Stimulated activated CD4-positive, alpha-beta T cell treated with anti-CD3 and anti-CD28 coated beads, Interleukin-12 subunit alpha, Interleukin-12 subunit beta, amount 100 ng/mL, for 48 hours (primary cell): ENCODE results near the gene SLC9A3.

Experiments used
- DNase-seq, 3 donors: peaks; one replicate each; pipeline ENCODE4 v3.0.0-alpha.2; 2020; ENCODE audit warnings: low read depth in 2 of 3, low spot score in 1 of 3

SLC9A3 gene

DNA sequence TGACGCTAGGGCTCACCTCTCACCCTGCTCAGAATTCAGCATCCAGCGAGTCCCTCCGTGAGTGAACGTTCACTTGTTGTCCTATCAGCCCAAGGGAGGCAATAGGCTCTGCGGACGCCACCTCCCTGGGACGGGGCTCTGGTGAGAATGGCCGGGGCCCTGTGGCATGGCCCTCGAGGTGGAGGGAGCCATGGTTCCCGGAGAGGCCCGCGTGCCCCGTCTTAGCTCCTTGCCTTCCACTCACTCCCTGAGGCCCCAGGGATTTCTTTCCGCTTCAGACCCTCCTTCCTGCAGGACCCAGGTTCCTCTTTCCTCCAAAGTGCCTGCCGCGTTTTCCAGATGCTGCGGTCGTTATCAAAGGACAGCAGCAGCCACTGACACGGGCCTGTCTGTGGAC lies 59.8 kb downstream of the SLC9A3 start:
- DNase-seq = no peak

DNA sequence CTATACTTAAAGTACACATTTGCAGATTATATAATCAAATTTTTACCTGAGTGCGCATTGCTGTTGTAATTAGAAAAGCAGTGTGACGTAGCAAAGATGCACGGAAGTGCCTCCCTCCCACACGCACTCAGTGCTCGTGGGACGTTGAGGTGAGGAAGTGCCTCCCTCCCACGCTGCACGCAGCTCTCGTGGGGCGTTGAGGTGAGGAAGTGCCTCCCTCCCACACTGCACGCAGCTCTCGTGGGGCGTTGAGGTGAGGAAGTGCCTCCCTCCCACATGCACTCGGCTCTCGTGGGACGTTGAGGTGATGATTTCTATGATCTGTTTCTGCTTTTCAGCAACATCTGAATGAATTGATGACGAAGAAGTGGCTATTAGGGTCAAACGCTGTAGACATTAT lies 60.3 kb downstream of the SLC9A3 start:
- DNase-seq = peak; percentile 41 to 53 (median 43)

DNA sequence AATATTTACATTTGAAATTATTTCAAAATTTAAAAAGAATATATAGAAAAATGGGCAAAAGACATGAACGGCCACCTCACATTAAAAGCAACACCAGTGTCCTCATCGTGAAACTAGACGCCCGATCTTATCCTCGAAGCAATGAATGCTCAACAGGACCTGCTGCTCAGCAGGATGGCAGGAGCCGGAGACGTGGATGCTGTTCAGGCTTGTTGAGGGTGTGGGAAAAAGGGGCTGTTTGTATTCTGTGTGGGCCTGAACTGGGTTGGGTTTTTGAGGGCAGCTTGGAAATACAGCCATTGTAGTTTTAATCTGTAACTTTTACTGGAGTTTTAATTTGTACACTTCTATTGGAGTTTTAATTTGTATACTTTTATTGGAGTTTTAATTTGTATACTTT lies 60.9 kb downstream of the SLC9A3 start:
- DNase-seq = no peak

DNA sequence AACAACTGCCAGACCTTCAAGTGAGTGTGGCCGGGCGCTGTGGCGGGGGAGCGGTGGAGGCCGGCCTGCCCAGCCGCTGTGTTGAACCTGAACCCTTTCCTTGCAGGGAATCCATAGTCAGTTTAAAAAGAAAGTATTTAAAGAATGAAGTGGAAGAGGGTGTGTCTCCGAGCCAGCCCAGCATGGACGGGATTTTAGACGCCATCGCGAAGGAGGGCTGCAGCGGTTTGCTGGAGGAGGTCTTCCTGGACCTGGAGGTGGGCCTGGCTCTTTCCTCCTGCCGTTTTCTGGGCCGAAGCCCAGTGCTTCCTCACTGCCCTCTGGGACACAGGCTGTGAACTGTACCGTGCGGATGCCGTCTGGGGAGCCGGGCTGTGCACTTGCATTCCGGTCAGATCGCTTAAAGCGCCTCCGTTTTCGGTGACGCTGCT lies 62.2 kb downstream of the SLC9A3 start:
- no peak for DNase-seq

DNA sequence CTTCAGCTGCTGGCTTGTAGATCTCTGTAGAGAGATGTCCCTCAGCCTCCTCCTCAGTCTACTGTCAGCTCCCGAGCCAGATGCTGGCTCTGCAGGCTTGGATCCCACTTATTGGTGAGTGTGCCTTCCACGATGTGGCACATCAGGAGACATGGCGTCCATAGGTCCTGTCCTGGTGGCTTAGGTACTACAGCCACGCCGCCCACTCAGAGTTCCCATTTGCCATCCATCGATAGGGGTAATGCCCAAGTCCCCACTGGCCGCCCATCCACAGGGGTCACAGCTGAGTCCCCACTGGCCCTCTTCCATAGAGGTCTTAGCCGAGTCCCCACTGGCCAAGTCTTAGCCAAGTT lies 64.0 kb downstream of the SLC9A3 start:
- DNase-seq = no peak

DNA sequence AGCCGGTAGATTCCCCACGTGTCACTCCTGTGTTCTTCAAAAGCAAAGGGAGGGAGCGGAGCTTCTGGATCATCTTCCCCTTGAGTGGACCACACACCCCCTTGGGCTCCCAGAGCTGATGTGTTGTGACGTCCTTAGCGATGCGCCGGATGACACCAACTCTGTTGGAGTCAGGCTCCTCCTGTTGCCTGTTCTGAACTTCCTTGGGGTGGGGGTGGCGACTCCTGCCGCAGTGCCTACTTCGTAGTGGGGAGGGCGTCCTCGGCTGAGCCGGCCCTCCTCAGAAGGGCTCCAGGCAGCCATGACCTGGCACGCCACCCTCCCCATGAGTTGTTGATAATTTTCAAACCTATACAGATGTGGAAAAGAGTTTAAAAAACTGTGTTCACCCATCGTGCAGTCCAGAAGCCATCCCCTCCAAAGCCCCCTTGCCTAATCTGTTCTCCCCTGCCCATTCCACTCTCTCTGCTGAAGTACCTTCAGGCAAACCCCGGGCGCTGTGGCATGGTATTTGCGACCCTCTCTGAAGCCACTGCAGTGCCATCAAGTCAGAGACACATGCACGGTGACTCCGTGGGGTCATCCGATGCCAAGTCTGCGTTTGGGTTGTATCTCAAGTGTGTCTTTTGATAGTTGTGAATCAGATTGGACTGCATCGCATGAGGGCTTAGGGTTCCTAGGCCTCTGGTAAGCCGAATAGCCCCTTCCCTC lies 64.5 kb downstream of the SLC9A3 start:
- no peak for DNase-seq

DNA sequence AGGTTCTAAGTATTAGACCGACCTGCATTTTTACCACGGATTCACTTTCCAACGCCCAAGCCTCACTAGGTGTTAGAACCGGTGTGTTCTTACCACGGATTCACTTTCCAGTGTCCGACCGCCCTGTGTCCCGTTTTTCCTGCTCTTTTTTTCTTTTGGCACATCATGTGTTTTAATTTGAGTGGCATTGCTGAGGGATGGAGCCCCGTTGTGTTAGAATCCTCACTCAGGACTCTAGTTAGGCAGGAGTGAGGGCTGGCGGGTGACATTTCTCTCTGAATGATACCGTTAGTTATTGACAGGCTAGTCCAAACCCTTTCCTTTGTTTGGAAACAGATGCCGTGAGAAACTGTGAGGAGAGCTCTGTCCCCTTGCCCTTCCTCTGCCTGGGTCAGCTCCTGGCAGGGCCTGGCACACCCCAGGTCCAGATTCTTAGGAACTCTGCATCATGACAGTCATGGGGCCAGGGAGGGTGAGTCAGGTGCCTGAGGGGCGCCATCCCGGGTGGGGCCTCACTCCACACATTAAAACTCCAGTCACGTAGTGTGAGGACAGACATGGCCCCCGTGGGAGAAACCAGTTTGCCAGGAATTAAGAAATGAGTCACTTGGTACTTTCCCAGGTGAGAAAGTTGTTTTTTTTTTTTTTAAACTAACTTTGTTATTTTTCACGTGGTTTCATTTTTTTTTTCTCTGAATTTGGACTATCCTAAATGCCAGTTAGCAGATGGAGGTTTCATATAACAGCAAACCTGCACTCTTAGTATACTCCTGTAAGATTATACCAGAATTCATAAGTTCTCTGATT lies 65.5 kb downstream of the SLC9A3 start:
- peak; percentile 57 to 69 (median 65) for DNase-seq

DNA sequence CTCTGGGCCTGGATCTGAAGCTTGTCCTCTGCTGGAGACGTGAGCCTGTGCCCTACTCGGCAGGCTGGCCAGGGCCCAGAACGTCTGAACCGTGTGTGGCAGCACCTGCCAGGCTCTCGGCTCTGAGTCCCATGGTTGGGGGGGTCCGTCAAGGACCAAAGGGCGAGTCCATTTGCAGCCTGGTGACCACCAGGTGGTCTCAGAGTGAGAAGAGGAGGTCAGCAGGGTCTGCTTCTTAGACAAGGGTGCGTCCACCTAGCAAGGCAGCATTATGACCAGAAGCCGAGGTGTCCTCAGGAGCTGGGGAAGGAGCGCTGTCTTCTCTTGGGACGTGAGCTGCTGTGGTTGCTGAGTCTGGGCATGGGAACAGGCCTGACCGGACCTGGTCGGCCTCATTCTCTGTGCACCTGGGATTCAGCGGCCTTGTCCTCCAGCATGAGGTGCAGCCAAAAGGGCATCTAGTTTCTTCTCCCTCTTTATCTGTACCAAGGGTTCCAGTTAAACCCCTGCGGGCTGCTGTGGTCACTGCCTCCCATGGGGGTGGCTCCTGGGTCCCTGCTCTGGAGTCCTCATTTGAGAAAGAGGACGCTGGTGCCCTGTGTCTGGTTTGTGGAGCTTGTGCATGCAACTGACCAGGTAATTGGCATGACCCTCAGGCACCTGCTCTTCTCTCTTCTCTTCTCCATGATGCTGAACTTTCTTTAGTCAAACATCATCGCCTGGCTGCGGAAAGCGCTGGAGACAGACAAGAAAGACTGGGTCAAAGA lies 66.9 kb downstream of the SLC9A3 start:
- DNase-seq = no peak

DNA sequence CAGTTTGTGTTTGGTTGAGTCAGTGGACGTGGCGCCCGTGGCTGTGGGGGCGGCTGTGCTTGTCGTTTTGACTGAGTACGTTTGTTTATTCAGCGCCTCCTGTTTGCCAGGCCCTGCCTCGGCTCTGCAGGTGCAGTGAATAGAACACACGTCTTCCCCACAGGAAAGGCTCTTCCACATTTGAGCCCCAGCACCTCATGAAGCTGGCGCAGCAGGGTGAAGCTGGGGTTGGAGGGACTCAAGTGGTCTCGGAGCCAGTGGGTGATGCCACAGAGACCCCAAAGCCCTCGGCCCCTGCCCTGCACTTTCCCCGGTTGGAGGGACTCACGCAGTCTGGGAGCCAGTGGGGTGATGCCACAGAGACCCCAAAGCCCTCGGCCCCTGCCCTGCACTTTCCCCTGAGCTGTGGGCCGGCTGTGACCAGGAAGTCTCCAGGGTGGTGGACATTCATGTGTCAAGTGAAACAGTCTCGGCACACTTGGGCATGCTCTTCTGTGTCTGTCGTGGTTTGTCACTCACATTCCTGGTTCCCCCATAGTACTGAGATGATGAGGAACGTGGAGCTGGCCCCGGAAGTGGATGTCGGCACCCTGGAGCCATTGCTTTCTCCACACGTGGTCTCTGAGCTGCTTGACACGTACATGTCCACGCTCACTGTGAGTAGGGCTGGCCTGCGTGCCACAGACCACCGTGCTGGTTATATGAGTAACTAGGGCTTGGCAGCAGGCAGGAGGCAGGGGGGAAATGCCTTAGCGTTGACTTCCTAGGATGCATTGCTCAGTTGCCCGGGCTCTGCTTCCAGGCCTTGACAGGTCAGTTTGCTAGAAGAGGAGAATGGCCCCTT lies 67.7 kb downstream of the SLC9A3 start:
- no peak for DNase-seq

DNA sequence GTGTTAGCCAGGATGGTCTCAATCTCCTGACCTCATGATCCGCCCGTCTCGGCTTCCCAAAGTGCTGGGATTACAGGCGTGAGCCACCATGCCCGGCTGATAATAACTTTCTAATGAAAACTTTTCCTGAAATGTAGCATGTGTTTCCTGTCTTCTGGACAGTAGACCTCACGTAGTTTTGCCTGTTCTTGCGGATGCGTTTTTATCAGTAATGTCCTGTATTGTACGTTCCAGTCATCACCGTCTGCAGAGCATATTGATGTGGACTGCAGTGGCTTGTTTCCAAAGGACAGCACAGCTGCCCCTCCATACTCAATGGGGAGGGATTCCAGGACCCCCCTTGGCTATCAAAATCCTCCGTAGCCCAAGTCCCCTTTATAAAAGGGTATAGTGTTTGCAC lies 68.4 kb downstream of the SLC9A3 start:
- DNase-seq = no peak

DNA sequence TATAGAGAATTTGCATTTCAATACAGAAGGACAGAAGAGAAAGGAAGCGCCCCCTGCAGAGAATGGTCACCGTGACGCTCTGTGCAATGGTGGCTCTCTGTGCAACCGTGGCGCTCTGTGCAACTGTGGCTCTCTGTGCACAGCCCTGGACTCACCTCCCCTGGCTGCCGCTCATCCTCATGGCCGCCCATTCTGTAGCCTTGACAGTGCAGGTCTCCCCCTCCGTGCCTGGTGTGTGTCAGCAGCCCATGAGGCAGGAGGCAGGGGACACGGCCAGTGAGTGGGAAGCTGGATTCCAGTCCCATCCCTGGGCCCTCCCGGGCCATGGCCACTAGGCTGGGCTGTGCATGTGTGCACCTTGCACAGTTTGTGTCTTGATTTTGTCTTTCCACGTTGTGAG lies 69.3 kb downstream of the SLC9A3 start:
- DNase-seq = no peak

DNA sequence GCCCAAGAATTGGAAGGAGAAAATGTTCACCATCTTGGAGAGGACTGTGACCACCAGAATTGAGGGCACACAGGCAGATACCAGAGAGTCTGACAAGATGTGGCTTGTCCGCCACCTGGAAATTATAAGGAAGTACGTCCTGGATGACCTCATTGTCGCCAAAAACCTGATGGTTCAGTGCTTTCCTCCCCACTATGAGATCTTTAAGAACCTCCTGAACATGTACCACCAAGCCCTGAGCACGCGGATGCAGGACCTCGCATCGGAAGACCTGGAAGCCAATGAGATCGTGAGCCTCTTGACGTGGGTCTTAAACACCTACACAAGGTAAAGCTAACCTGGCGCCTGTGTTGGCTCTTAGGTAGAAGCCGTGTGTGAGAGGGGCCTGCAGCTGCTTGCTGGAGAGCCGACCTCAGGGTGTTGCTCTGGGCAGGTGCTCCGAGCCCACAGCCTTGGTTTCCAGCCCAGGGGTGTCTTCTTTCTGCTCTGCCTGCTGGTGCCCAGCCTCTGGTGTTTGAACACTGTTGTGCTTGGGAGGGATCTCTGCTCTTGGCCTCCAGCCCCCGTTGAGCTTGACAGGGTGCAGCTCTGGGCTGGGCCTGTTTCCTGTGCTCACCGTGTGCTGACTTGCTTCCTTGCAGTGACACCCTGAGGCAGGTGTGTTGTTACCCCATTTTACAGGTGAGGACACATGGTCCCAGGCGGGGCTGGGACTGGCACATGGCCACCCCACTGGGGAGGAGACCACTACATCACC lies 70.3 kb downstream of the SLC9A3 start:
- no peak for DNase-seq

DNA sequence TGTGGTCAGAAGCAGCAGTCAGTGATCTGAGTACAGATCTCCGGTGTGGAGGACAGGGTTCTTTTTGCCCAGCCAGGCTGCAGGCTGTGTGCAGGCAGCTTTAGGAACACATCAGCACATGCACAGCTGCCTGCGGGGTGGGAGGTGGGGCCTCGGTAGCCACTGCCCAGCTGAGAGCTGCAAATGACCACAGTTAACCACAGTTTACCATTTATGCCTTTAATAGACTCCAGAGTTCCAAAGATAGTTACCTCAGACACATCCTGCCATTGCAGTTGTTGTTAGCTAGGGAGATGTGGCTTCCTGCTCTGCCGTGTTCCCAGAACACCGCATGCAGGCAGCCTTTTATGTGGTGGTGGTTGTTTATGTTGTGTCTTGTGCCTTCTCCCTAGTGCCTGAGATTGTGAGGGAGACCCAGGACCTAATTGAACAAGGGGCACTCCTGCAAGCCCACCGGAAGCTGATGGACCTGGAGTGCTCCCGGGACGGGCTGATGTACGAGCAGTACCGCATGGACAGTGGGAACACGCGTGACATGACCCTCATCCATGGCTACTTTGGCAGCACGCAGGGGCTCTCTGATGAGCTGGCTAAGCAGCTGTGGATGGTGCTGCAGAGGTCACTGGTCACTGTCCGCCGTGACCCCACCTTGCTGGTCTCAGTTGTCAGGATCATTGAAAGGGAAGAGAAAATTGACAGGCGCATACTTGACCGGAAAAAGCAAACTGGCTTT lies 71.1 kb downstream of the SLC9A3 start:
- DNase-seq = no peak

DNA sequence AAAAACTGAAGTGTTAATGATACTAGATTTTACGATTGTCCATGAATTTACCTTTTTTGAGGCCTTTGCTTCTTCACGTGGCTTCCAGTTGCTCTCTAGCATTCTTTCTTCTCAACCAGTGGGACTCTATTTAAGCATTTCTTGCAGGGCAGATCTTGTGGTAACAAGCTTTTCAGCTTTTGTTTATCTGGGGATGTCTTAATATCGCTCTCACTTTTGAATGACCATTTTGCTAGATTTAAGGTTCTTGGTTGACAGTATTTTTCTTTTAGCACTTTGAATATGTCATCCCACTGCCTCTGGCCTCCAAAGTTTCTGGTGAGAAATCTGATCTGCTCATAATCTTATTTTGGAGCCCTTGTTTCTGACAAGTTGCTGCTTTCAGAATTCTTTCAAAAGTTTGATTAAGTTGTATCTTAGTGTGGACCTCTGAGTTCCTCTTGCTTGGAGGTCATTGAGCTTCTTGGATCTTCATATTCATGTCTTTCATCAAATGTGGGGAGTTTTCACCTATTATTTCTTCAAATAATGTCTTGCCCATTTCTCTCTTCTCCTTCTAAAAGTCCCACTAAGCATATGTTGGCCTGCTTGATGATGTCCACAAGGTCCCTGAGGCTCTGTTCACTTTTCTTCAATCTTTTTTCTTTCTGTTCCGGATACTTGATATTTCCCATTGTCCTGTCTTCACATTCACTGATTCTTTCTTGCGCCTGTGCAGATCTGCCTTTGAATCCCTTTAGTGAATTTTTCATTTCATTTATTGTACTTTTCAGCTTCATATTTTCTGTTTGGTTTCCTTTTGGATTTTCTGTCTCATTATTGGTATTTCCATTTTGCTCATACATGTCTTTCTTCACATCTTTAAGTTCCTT lies 72.4 kb downstream of the SLC9A3 start:
- DNase-seq = no peak

DNA sequence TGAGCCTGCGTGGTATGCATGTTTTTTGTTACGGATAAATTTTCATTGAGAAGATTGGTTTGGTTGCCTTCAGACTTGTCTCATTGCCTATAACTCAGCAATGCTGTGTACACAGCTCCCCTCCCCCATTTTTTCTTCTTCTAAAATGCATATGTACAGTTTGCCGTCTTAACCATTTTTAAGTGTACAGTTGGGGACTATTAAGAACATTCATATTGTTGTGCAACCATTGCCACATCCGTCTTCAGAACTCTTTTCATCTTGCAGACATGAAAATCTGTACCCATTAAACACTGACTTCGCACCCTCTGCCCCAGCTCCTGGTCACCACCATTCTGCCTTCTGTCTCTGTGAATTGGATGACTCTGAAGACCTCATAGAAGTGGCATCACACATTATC lies 75.1 kb downstream of the SLC9A3 start:
- no peak for DNase-seq

DNA sequence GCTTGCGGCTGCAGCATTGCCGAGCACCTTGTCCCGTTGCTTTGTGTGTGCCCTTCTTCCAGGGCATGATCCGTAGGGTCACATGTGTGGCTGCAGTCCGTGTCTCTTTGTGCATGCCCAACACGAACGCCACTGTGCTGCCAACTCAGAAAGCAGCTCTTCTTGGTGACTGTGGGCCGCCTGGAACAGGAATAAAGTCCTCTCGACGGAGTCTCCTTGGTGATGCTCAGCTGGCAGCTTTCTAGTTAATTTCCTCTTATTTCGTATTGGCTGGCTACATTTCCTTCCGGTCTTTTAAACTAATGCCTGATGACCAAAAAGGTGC lies 75.5 kb downstream of the SLC9A3 start:
- DNase-seq = no peak

DNA sequence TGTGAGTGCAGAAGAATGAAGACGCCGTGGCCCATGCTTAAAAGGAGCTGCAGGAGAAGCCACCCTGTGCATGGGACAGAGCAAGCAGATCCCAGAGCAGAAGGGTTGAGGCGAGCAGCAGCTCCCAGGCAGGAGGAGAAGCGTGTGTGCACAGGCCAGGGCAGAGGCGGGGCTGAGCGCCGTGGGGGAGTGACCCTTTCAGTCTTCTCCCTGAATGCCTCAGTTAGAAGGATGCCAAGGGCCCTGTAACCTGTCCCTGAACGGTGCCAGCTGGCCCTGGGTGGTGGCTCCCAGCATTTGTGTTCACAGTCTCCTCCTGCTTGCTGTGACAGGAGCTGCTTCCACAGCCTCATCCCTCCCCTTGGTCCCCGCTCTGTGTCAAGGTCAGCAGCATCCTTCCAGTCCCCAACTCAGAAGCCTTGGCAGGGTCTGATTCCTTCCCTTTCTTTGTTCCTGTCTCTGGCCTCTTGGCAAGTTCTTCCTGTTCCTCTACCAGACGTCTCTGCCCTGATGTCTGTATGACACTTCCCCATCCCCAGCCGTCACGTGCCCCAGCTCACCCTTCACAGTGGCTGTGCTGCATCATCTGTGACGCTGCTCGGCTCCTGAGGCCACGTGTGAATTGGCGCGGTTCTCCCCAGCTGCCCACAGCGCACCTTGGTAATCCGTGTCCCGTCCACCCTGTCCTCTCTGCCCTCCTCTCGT lies 76.0 kb downstream of the SLC9A3 start:
- no peak for DNase-seq

DNA sequence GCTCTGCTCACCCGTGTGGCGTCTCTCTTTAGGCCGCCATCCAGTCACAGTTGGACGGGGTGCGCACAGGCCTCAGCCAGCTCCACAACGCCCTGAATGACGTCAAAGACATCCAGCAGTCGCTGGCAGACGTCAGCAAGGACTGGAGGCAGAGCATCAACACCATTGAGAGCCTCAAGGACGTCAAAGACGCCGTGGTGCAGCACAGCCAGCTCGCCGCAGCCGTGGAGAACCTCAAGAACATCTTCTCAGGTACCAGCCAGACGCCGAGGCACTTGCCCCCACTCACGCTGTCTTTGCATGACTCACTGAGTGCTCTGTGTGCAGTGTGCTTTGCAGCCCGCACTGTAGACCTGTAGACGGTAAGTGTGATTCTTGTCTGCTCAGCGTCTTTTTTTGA lies 76.7 kb downstream of the SLC9A3 start:
- DNase-seq = no peak
